Fibroblast of peridontal ligament (primary cell): ENCODE measurements around the gene NOS1.
"Not testable (repeated sequence)": the region's sequence is repeated elsewhere in the genome, so short reads cannot be mapped to it uniquely, and the experiment has no call there.

Source experiments
- DNase-seq: peaks from one replicate; pipeline ENCODE4 v3.0.0-alpha.2; 2010; ENCODE audit errors: extremely low read depth

Gene NOS1

GRCh38 chr12:117361347-117361751 lies at the start of gene NOS1:
Gene NOS1, minus strand, starts transcription at chr12:117361626. Its CDS starts 30,557 bp downstream, at chr12:117331069.
- no peak for DNase-seq

- no peak for DNase-seq
Measured at GRCh38 chr12:117409286-117409685, 47.9 kb upstream of the NOS1 start.

- no peak for DNase-seq
Measured at GRCh38 chr12:117408161-117408791, 46.9 kb upstream of the NOS1 start.

- no peak for DNase-seq
Measured at GRCh38 chr12:117404940-117405339, 43.5 kb upstream of the NOS1 start.

GRCh38 chr12:117404203-117404853 lies 42.9 kb upstream of the NOS1 start:
- no peak for DNase-seq

- DNase-seq, result no peak
Measured at GRCh38 chr12:117403586-117404139, 42.2 kb upstream of the NOS1 start.

GRCh38 chr12:117402363-117402762 lies 40.9 kb upstream of the NOS1 start:
- DNase-seq, result no peak

GRCh38 chr12:117400912-117401311 lies 39.5 kb upstream of the NOS1 start:
- no peak for DNase-seq

- DNase-seq, result not testable (repeated sequence)
Measured at GRCh38 chr12:117398482-117398881, 37.1 kb upstream of the NOS1 start.

- no peak for DNase-seq
Measured at GRCh38 chr12:117395766-117396165, 34.3 kb upstream of the NOS1 start.

- no peak for DNase-seq
Measured at GRCh38 chr12:117394491-117394890, 33.1 kb upstream of the NOS1 start.

- no peak for DNase-seq
Measured at GRCh38 chr12:117393656-117394055, 32.2 kb upstream of the NOS1 start.

GRCh38 chr12:117390866-117391265 lies 29.4 kb upstream of the NOS1 start:
- no peak for DNase-seq

- no peak for DNase-seq
Measured at GRCh38 chr12:117388951-117389446, 27.6 kb upstream of the NOS1 start.

- DNase-seq, result no peak
Measured at GRCh38 chr12:117387832-117388231, 26.4 kb upstream of the NOS1 start.

GRCh38 chr12:117384735-117385134 lies 23.3 kb upstream of the NOS1 start:
- DNase-seq, result no peak

- no peak for DNase-seq
Measured at GRCh38 chr12:117380083-117380482, 18.7 kb upstream of the NOS1 start.

GRCh38 chr12:117377758-117378157 lies 16.3 kb upstream of the NOS1 start:
- no peak for DNase-seq

GRCh38 chr12:117370588-117370987 lies 9.2 kb upstream of the NOS1 start:
- DNase-seq, result no peak

- DNase-seq, result not testable (repeated sequence)
Measured at GRCh38 chr12:117370000-117370399, 8.6 kb upstream of the NOS1 start.

GRCh38 chr12:117367006-117367638 lies 5.7 kb upstream of the NOS1 start:
- peak; percentile 72 for DNase-seq

GRCh38 chr12:117365049-117365616 lies 3.7 kb upstream of the NOS1 start:
- no peak for DNase-seq
